Type B pancreatic cell (in vitro differentiated cells): ENCODE data around the gene ROR2. TPM values are rescaled to one million over a fixed set of nuclear protein-coding genes. Genes with fewer than 3 reads are reported as not detected.
"Not testable (repeated sequence)": the region's sequence is repeated elsewhere in the genome, so short reads cannot be mapped to it uniquely, and the experiment has no call there.

Source experiments
- DNase-seq: peaks from one replicate; pipeline ENCODE4 v3.0.0; 2021; ENCODE audit warnings: mixed read lengths; ENCODE audit not compliant: unreplicated experiment; ENCODE audit errors: extremely low spot score
- H3K27ac Mint-ChIP-seq: 2 replicates; pipeline ENCODE4 v1.8.0; 2021; ENCODE audit warnings: mild to moderate bottlenecking, mixed read lengths
- H3K27me3 Mint-ChIP-seq: 2 replicates; pipeline ENCODE4 v1.8.0; 2021; ENCODE audit warnings: mixed read lengths
- H3K36me3 Mint-ChIP-seq: 2 replicates; pipeline ENCODE4 v1.8.0; 2021; ENCODE audit warnings: mixed read lengths
- H3K4me1 Mint-ChIP-seq: one replicate; pipeline ENCODE4 v1.8.0; 2021; ENCODE audit warnings: mixed read lengths; ENCODE audit not compliant: unreplicated experiment
- H3K4me3 Mint-ChIP-seq: 2 replicates; pipeline ENCODE4 v1.8.0; 2021; ENCODE audit warnings: mild to moderate bottlenecking, mixed read lengths
- H3K9me3 Mint-ChIP-seq: 2 replicates; pipeline ENCODE4 v1.8.0; 2021; ENCODE audit warnings: mixed read lengths
- total RNA-seq: library from RNA; stranded (reverse); gene quantifications from 2 replicates; pipeline ENCODE4 v1.2.1, GENCODE V29; 2021; ENCODE audit warnings: low replicate concordance
- TF ChIP-seq, protein P1 (sequence below): fragments of 200-600 bp; sonication (generic); conservative IDR thresholded peaks from 2 replicates; pipeline ENCODE4 v1.5.0; 2021; ENCODE audit warnings: antibody characterized with exemption, mild to moderate bottlenecking

Gene ROR2
- total RNA-seq, 1 donor from 2014 or later: 48.9 TPM

DNA sequence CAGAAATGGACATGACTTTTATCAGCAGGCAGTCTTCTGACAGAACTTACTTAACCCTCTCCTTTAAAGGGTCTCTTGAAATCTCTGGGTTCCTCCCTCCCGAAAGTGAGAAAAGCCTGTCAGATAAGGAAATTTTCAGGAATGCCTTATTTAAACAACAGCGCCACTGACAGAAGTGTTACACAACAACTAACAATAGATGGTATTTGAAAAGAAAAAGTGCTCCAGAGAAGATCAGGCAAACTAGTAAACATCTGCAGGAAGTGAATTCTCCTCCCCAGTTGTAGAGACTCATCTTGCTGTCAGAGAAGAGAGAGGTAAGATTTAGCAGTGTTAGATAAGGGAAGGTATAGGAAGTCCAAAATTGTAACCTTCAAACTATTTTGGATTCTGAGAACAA is 419.2 kb downstream of the ROR2 start:
- Mint-ChIP-seq H3K4me3 (no peak overlapping the region), H3K27me3 (no peaks in the 10 kb centered on the region), H3K27ac (no peak overlapping the region), H3K4me1 (peaks cover 16% of the 10 kb centered on the region), H3K9me3 (peaks cover 12% of the 10 kb centered on the region), H3K36me3 (no peaks in the 10 kb centered on the region)
- no peak for DNase-seq
- TF ChIP-seq, protein P1, sequence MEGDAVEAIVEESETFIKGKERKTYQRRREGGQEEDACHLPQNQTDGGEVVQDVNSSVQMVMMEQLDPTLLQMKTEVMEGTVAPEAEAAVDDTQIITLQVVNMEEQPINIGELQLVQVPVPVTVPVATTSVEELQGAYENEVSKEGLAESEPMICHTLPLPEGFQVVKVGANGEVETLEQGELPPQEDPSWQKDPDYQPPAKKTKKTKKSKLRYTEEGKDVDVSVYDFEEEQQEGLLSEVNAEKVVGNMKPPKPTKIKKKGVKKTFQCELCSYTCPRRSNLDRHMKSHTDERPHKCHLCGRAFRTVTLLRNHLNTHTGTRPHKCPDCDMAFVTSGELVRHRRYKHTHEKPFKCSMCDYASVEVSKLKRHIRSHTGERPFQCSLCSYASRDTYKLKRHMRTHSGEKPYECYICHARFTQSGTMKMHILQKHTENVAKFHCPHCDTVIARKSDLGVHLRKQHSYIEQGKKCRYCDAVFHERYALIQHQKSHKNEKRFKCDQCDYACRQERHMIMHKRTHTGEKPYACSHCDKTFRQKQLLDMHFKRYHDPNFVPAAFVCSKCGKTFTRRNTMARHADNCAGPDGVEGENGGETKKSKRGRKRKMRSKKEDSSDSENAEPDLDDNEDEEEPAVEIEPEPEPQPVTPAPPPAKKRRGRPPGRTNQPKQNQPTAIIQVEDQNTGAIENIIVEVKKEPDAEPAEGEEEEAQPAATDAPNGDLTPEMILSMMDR: no peak

DNA sequence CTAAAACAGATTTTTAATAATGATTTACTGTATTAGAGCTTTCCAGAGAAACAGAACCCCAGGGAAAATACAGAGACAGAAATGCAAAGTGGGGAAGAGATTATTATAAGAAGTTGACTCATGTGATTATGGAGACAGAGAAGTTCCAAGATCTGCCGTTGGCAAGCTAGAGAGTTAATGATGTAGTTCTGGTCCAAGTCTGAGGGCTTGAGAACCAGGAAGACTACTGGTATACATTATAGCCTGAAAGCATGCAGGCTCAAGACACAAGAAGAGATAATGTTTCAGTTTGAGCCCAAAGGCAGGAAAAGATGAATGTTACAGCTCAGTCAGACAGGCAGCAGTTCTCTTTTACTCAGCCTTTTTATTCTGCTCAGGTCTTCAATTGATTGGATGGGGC is 427.5 kb downstream of the ROR2 start:
- Mint-ChIP-seq H3K4me3 (no peak overlapping the region), H3K27me3 (no peaks in the 10 kb centered on the region), H3K36me3 (no peaks in the 10 kb centered on the region), H3K9me3 (peaks cover 9% of the 10 kb centered on the region), H3K27ac (no peak overlapping the region), H3K4me1 (peaks cover 21% of the 10 kb centered on the region)
- no peak for DNase-seq
- TF ChIP-seq, protein P1: no peak

DNA sequence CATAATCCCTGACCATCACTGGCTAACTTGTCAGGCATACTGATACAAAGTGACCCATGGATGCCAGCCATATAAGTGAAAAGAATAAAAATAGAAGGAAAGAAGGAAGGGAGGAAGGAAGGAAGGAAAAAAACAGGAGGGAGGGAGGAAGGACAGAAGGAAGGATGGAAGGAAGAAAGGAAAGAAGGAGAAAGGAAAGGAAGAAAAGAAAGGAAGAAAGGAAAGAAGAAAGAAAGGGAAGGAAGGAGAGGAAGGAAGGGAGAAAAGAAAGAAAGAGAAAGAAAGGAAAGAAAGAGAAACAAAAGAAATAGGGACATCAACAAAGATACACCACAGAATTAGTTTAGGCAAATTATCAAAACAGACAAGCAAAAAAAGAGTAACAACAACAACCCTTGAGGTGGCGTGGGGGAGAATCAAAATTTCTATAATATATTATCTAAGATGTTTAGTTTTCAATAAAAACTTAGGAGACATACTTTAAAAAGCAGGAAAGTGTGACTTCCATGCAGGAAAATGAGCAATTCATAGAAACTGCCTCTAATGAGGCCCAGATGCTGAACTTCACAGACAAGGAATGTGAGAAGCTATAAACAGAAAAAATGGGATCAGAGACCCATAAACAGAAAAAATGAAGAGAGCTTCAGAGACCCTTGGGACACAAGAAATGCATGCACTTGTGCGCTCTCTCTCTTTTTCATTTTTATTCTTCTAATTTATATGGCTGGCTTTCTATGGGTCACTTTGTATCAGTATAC is 430.3 kb downstream of the ROR2 start:
- no peak overlapping the region for H3K4me3 Mint-ChIP-seq
- peaks cover 9% of the 10 kb centered on the region for H3K9me3 Mint-ChIP-seq
- TF ChIP-seq, protein P1: no peak
- H3K27ac Mint-ChIP-seq: no peak overlapping the region
- no peak for DNase-seq
- H3K27me3 Mint-ChIP-seq: no peaks in the 10 kb centered on the region
- H3K36me3 Mint-ChIP-seq: no peaks in the 10 kb centered on the region
- H3K4me1 Mint-ChIP-seq: peaks cover 30% of the 10 kb centered on the region

DNA sequence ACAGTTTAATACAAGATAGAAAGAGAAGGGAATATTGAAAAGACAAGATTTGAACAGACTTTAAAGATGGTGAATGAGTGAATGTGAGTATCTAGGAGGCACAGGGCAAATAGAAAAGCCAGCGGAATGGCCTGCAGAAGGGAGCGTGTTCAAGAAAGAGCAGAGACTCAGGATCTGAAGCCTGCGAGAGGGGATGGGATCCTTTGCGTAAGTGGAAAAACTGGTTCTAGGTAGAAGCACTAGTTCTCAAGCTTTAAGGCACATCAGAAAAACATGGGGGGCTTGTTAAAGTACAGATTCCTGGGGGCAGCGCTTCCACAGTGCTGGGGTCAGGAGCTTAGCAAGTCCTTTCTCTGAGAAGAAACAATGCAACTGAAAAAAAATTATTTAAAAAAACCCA is 431.6 kb downstream of the ROR2 start:
- peak overlapping the region; percentile 3 for H3K4me3 Mint-ChIP-seq
- peak overlapping the region; percentile 70 for H3K27ac Mint-ChIP-seq
- H3K36me3 Mint-ChIP-seq: no peaks in the 10 kb centered on the region
- peaks cover 3% of the 10 kb centered on the region for H3K27me3 Mint-ChIP-seq
- DNase-seq: no peak
- peaks cover 30% of the 10 kb centered on the region for H3K4me1 Mint-ChIP-seq
- TF ChIP-seq, protein P1: no peak
- H3K9me3 Mint-ChIP-seq: peaks cover 12% of the 10 kb centered on the region

DNA sequence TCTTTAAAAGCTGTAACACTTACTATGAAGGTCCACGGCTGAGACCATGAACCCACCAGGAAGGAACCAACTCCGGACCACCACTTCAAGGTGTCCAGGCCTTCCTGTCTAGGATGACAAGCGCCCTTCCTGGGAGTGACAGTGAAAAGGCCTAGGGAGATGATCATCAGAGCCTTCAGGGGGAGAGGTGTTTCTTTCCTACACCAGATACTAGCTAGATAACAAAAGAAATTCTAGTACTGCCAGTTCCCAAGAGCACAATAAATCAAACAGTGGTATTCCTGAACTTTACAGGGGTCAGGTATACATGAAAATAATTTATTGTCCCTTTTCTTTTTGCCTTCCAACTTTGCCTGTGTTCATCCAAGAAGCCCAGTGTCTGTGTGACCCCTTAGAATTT is 432.2 kb downstream of the ROR2 start:
- H3K27ac Mint-ChIP-seq: peak overlapping the region; percentile 57

DNA sequence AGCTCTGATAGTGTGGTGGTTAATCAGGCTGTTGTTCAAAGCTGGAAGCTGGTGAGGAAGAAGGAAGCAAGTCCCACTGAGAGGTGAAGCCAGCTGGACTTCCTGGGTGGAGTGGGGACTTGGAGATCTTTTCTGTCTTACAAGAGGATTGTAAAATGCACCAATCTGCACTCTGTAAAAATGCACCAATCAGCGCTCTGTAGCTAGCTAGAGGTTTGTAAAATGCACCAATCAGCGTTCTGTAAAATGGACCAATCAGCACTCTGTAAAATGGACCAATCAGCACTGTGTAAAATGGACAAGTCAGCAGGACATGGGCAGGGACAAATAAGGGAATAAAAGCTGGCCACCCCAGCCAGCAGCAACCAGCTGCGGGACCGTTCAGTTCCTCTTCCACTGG is 432.7 kb downstream of the ROR2 start:
- peak overlapping the region; percentile 44 for H3K4me3 Mint-ChIP-seq
- peak overlapping the region; percentile 57 for H3K27ac Mint-ChIP-seq
- H3K9me3 Mint-ChIP-seq: peaks cover 14% of the 10 kb centered on the region
- H3K27me3 Mint-ChIP-seq, DNase-seq, H3K36me3 Mint-ChIP-seq: not testable (repeated sequence)
- peaks cover 30% of the 10 kb centered on the region for H3K4me1 Mint-ChIP-seq

More for the DNA sequence above, 432.2 kb downstream of the ROR2 start:
- Mint-ChIP-seq H3K36me3 (no peaks in the 10 kb centered on the region), H3K4me1 (peaks cover 30% of the 10 kb centered on the region), H3K27me3 (peaks cover 4% of the 10 kb centered on the region), H3K4me3 (peak overlapping the region; percentile 44), H3K9me3 (peaks cover 14% of the 10 kb centered on the region)
- TF ChIP-seq, protein P1: no peak
- DNase-seq: no peak
